Body of pancreas (tissue), 4 donors: ENCODE measurements around the gene FCN3. TPM values are rescaled to one million over a fixed set of nuclear protein-coding genes. Genes with fewer than 3 reads are reported as not detected.

Source experiments
- ATAC-seq: fragments of 150-250 bp; one replicate; pipeline ENCODE4 v1.9.1; 2016
- DNase-seq, 4 donors: peaks; one replicate each; pipeline ENCODE4 v3.0.0-alpha.2; 2019
- H3K27ac ChIP-seq, 4 donors: fragments of 200-600 bp; sonication (generic); 1 replicate in 3 of 4; 2 replicates in 1 of 4; pipeline versions ENCODE4 v1.5.1 to v1.6.1; 2016 to 2019; ENCODE audit warnings: mild to moderate bottlenecking in 1 of 4, mixed read lengths in 1 of 4, moderate library complexity in 1 of 4
- H3K27me3 ChIP-seq, 2 donors: fragments of 200-600 bp; sonication (generic); one replicate each; pipeline ENCODE4 v1.6.0; 2016; ENCODE audit warnings: mild to moderate bottlenecking in 1 of 2
- H3K36me3 ChIP-seq, 2 donors: fragments of 200-600 bp; sonication (generic); replicated peaks in 1 of 2; 2 replicates each; pipeline ENCODE4 v1.5.1; 2016; ENCODE audit warnings: low read depth in 2 of 2; ENCODE audit not compliant: insufficient read depth in 1 of 2
- H3K4me1 ChIP-seq: fragments of 200-600 bp; sonication (generic); one replicate; pipeline ENCODE4 v1.6.0; 2016
- H3K4me3 ChIP-seq, 2 donors: fragments of 200-600 bp; sonication (generic); 1 replicate in 1 of 2; 2 replicates in 1 of 2; pipeline ENCODE4 v1.5.1; 2016 to 2019
- H3K9me3 ChIP-seq, 3 donors: fragments of 200-600 bp; sonication (generic); 1 replicate in 2 of 3; 2 replicates in 1 of 3; pipeline ENCODE4 v1.5.1; 2016
- CTCF ChIP-seq, 7 experiments: fragments of 450-650 bp in 4 of 7; fragments of 200-600 bp in 3 of 7; sonication (generic) in 3 of 7; IDR thresholded peaks; one replicate each; pipeline ENCODE4 v1.5.1; 2016 to 2019; ENCODE audit warnings: antibody characterized with exemption in 7 of 7
- POLR2A ChIP-seq, 3 donors: fragments of 450-650 bp; IDR thresholded peaks; one replicate each; pipeline ENCODE4 v1.6.1; 2016; ENCODE audit warnings: antibody characterized with exemption in 3 of 3, mild to moderate bottlenecking in 2 of 3
- WGBS, 2 donors: methylation state at CpG; one replicate each; pipeline ENCODE4 v1.1.5; 2017; 5-methylcytosine and 5-hydroxymethylcytosine counted together
- intact Hi-C: fragments of 100-400 bp; cut with DNase I; formaldehyde crosslinking; loops from one replicate; pipeline ENCODE4 v1.15.1; 2023
- total RNA-seq, 2 donors: library from RNA; depleted of rRNA; stranded (reverse); fragments of >200 nt; gene quantifications; one replicate each; pipeline ENCODE4 v1.1.0, GENCODE V29; 2016

FCN3 gene
- total RNA-seq, 2 donors from 2014 or later, result 1.3 to 1.6 TPM

- Histone ChIP-seq H3K36me3 (no peaks in the 10 kb centered on the region), H3K4me1 (peaks cover 27% of the 10 kb centered on the region), H3K4me3 (peak within 1 kb of the TSS; percentile 37 to 63), H3K27me3 (no peaks in the 10 kb centered on the region), H3K27ac (peak within 1 kb of the TSS; percentile 69 to 85 (median 82)), H3K9me3 (no peaks in the 10 kb centered on the region)
- ATAC-seq, result peak; percentile 86
- TF ChIP-seq POLR2A (IDR thresholded peaks at IDR 0.05) (peak; percentile 51 to 79 (median 73)), CTCF (IDR thresholded peaks at IDR 0.05) (peak in 1 of 7 experiments; percentile 7)
- 13 to 41% methylated on average over 7 to 22 of the region's 22 CpGs for WGBS, 2 donors
- peak; percentile 79 to 88 (median 84) for DNase-seq
- intact Hi-C loops, result no loop called here
These were observed 32.9 kb downstream of the FCN3 start, which contains the start of gene SYTL1 for GRCh38 chr1:27341525-27342252. TSS of gene SYTL1 (plus strand) at chr1:27342022. CDS start at chr1:27345335, 3,313 bp downstream.

- intact Hi-C loops, result no loop called here
- DNase-seq (no peak), ATAC-seq (no peak)
- H3K4me1 ChIP-seq, result peaks cover 18% of the 10 kb centered on the region
- WGBS, 2 donors, result 51 to 54% methylated on average over 5 of the region's 5 CpGs
- peaks cover 0 to 8% of the 10 kb centered on the region in 2 donors for H3K36me3 ChIP-seq
- H3K27ac ChIP-seq, result no peak overlapping the region
- no peak overlapping the region for H3K4me3 ChIP-seq
- no peaks in the 10 kb centered on the region for H3K27me3 ChIP-seq
- no peaks in the 10 kb centered on the region for H3K9me3 ChIP-seq
- no peak for TF ChIP-seq POLR2A (IDR thresholded peaks at IDR 0.05)
- no peak for TF ChIP-seq CTCF (IDR thresholded peaks at IDR 0.05)
These were observed 35.4 kb downstream of the FCN3 start for GRCh38 chr1:27339213-27339612.

- peaks cover 0 to 13% of the 10 kb centered on the region in 2 donors for H3K36me3 ChIP-seq
- H3K27me3 ChIP-seq, result no peaks in the 10 kb centered on the region
These were observed 35.9 kb downstream of the FCN3 start for GRCh38 chr1:27338751-27339150.

GRCh38 chr1:27336756-27337155 is 37.9 kb downstream of the FCN3 start:
- ATAC-seq (no peak), DNase-seq (no peak)
- Histone ChIP-seq H3K4me1 (peaks cover 12% of the 10 kb centered on the region), H3K27ac (no peak overlapping the region), H3K27me3 (no peaks in the 10 kb centered on the region), H3K9me3 (no peaks in the 10 kb centered on the region), H3K36me3 (peaks cover 0 to 21% of the 10 kb centered on the region in 2 donors), H3K4me3 (no peak overlapping the region)
- intact Hi-C loops, result no loop called here
- 90% methylated on average over 5 of the region's 5 CpGs for WGBS, 2 donors
- TF ChIP-seq CTCF (IDR thresholded peaks at IDR 0.05) (no peak), POLR2A (IDR thresholded peaks at IDR 0.05) (no peak)

More at GRCh38 chr1:27338751-27339150, 35.9 kb downstream of the FCN3 start:
- no peak for ATAC-seq
- DNase-seq, result no peak
- intact Hi-C loops, result no loop called here
- 90 to 96% methylated on average over 4 to 6 of the region's 6 CpGs for WGBS, 2 donors
- Histone ChIP-seq H3K9me3 (no peaks in the 10 kb centered on the region), H3K4me3 (no peak overlapping the region), H3K27ac (no peak overlapping the region), H3K4me1 (peaks cover 13% of the 10 kb centered on the region)
- TF ChIP-seq CTCF (IDR thresholded peaks at IDR 0.05), result no peak
- no peak for TF ChIP-seq POLR2A (IDR thresholded peaks at IDR 0.05)
